Measurements from ENCODE around the gene BGN.

The BGN gene

DNA sequence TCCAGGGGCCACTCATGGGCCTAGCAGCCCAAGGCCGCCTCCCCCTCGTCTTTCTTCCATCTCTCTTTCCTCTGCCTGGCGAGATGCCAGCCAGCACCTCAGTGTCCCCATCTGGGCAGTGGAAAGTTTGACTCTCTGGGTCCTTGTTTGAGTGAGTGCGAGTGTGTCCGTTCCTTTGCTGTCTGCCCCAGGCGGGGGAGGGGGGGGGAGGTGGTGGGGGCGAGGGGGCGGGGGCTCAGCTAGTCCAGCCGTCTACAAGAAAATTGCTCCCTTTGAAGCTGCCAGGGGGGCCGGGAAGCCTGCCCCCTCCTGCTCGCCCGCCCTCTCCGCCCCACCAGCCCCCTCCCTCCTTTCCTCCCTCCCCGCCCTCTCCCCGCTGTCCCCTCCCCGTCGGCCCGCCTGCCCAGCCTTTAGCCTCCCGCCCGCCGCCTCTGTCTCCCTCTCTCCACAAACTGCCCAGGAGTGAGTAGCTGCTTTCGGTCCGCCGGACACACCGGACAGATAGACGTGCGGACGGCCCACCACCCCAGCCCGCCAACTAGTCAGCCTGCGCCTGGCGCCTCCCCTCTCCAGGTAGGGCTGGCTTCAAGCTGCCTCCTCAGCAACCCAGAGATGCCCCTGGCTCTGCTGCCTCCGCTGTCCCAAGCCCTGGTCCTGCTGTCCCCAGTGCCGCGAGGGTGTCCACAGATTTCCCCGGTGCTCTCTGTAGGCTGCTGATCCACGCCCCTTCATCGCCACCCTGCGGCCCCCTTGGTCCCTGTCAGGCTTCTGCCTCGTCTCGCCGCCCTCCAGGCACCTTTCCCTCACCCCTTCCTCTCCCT lies at the start of gene BGN:
TSS of gene BGN (plus strand) at position 440 of the 821 bp plus-strand sequence. CDS start 9,652 bp downstream, outside the sequence.
- DNase-seq: no peak

DNA sequence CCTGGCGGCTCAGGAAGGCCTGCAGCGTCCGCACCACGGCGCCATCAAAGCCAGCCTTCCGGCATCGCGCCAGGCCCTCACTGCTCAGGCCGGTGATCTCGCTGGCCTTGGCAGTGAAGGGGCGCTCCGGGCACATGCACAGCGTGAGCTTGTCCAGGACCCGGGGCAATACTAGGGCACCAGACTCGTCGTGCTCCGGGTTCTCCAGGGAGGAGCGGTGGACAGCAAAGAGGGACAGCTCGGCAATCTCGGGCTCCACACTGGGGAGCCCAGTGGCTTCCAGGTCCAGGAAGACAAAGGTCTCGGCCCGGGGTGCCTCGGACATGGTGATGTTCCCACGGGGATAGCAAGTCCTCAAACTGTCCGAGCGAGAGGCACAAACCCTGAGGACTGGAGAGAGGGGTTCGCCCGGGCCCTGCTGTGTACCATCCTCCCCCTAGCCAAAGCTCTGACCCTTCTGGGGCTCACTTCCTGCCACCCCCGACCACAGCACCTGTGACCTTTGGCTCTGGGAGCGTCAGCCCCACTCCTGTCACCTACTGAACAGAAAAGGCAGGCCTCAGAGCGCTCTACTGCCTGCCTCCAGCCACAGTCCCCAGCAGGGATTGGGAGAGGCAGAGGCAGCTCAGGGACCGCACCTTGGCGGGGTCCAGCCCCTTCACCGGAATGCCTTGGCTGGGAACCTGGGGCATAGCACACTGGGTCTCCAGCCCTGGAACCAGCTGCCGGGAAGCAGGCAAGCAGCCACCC lies 49.5 kb upstream of the BGN start:
- no peak for DNase-seq

DNA sequence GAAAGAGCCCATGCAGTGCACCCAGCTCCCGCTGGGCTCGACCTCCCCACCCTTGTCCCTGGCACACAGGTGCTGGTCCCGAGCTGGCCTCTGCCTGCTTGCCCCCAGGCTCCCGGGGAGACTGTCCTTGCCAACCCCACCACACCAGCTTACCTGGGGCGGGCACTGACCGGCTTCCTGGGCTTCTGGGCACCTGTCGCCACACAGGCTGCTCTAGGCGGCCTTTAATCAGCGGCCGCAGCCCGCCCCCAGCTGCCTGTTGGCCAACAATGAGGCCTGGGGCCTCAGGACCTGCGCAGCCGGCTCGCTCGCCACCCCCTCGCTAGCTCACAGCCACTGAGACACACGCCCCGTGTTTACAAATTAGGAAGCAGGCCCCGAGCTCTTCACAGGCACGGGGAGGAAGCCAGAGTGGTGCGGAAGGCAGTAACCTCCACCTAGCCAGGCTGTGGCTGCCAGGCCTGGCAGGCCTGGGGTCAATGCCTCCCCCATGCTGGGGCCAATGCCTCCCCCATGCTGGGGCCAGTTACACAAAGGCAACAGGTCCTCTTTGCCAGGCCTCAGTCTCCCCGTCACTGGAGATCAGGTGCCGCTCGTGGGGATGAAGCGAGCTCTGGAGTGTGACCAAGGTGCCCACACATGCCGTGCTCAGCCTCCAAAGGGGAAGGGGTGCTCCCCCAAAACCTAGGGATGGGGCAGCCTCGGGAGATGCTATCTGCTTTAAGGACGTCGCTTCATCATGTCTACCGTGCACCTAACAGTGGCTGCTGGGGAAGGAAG lies 48.7 kb upstream of the BGN start, which contains the start of gene TREX2:
TSS of gene TREX2 (minus strand) at position 201 of the 780 bp plus-strand sequence. CDS start 626 bp downstream, outside the sequence.
- no peak for DNase-seq

DNA sequence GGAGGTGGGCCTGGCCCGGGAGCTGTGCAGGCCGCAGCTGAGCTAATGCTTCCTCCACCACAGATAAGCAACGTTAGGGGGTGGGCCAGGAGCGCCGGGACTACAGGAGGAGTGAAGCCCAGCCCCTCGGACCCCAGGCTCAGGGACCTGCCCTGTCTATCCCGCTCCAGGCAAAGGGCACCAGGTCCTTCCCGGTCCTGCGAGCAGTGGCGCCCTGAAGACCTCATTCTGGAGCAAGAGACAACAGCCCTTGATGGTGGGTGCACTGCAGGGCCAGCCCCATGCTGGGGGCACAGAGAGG lies 48.2 kb upstream of the BGN start:
- DNase-seq: no peak

DNA sequence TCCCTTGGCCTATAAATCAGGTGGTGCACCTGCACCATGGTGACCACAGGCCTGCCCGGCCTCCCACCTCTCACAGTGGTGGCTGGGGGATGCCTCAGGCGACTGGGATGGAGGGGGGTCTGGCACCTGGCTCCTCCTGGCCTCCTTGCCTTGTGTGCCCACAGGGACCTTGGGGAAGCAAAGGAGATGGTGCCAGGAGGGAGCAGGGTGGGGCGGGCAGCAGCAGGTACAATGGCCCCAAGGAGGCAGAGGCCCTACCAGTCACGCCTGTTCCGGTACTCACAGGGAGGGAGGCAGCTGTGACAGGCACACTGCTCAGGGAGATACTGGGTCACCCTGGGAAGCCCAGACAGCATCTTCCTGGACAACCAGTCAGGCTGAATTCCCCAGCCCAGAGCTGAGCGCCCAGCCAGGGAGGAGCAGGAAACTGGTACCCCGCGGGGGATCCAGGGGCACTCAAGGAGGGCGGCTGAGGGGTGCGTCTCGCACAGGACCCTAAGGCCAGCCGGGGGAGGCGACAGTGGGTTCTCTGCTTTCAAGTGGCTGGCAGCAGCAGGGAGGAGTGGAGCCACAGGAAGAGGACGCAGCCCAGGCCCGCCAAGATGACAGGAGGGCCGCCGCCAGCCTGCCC lies 47.7 kb upstream of the BGN start:
- DNase-seq: no peak

DNA sequence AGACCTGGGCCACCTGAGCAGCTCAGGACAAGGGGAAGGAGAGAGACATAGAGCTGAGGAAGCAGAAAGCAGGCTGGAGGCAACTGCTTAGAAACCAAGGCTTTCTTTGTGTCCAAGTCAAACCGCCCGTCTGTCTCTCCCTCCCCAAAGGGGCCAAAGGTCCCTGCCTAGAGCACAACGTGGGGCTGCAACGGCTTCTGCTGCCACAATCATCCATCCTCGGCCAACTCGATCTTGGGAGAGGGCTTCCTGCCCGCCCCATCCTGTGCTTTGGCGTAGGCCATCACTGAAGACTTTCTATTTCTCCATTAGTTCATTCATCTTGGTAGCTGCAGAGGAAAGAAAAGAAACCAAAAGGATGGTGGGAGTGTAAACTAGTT lies 47.2 kb upstream of the BGN start:
- no peak for DNase-seq

DNA sequence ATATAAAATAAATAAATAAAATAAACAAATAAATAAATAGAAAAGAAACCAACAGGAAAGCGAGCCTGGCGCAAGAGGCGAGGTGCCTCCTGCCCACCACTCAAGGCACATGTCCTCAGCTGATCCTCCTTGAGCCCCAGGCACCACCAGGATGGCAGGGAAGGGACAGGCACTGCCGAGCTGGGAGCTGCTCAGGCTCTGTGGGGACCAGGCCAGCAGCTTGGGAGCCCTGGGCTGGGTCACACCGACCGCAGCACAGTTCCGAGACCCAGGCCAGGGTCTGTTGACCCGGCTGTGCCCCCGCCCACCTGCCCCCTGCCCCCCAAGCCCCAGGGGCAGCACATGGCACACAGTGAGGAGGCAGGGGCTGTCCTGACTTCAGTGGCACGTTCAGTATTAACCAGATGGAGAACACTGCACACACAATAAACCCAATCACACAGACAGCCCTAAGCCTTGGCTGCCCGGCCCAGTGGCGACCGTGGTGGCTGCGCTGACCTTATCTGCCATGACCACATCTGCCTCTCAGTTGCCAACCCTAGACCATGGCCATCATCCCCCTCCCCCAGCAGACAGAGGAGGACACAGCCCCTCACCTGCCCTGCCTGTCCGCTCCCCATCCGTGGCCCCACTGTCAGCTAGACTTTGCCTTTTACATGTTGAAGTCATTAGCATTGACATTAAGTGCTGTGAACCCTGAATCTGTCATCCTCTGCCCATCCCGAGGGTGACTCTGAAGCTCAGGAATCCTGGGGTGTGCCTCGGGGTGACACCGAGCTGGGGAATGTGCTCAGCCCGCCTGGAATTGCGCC lies 46.0 kb upstream of the BGN start:
- DNase-seq: no peak

DNA sequence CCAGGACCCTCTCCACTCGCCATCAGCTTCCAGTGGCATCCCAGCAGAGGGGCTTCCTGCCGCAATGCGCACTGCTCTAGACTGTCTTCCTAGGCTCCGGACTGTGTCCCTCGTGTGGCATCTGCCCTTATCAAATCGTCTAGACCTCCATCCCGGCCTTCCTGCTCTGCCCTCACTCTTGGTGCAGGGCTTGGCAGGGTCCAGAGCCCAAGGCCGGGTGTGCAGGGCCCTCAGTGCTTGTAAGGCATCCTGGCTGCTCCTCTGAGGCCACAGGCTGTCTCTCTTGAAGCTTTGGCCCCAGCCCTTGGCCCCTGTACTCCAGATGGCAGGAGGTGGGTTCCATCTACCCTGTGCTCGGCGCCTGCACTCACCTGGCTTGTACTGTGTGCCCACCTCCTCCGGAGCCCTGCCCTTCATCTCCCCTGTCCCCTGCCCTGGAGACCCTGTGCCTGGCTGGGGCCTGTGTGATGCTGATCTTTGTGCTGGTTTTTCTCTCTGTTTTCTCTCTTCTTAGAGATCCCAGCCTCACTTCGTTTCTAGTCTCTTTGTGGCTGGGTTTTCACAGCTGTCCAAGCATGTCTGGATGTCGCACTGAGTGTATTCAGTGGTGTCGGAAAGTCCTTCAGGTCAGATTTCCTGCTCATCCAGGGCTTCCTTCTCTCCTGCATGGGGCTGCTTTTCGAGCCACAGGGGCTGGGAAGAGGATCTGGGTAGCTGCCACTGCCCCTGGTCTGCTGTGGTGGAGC lies 45.2 kb upstream of the BGN start:
- DNase-seq: no peak

DNA sequence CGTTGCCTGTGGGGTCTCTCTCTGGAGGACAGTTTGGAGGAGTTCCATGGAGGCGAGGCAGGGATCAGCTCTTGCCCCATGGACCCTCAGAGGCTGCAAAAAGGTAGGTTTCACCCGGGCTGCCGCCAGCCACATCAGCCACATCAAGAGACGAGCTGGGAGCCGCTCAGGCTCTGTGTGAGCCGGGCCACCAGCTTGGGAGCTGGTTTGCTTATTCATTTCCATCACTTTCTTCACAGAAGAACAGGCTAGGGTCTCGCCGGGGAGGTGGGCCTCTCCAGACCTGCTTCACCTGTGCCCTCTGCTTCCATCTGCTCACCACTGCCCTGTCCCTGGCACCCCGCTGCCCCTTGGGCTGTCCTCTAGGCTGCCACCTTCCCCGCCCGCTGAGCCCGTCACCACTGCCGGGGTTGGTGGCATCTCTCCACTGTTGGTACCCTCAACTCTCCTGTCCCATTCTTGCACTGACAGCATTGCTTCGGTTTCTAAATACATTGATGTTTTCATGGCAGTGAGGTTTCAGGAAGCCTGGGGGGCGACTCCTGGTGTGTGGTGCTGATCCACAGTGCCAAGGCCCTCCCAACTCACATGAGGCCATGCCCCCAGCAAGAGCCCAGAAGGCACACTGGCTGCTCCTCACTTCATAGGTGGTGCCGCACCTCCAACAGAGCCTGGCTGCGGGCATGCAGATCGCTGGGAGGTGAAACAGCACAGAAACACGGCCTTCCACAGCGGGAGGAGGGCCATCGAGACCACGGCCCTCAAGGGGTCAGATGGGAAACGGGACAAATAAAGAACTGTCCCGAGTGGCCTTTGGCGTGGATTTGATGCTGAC lies 44.4 kb upstream of the BGN start:
- no peak for DNase-seq

DNA sequence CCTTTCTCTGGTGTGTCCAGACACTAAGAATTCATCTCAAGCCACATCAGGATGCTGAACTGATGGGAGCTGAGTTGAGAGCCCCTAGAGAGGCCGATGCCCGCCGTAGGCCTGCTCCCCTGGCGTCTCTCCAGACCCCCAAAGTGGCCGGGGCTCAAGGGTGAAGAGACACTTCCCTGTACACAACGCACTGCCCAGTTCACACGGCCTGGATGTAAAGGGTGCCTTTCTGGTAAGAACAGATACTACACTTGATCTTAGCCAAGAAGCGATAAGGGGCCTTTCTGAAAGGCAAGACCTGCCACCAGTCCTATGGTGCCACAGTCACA lies 43.9 kb upstream of the BGN start:
- DNase-seq: no peak

DNA sequence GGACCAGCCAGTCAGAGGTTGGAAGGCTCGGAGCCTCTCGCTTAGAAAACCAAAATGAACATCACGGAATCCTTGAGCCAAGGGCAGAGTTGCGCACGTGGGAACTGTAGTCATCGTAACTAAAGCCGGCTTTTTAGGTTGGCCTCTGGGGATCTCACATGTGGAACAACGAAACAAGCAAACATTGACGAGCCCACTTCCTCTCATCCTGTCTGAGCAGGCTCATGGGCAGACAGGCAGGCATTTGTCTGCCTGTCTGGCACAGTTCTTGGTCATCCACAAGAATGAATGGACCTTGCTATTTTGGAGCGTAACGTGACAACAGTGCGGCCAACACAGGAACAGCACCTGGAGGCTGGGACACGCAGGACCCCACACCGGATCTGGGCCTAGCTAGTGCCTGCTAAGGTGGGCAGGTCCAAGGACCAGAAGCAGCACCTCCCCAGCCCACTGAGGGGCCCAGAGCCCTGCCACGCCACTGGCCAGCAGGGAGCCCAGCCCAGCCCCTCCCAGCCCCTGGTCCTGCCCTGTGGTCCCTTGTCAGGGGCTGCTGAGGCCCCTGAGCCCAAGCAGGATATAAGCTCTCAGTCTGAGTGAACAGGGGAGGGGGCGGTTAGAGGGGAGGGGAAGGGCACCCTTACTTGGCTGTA lies 39.8 kb upstream of the BGN start:
- DNase-seq: no peak

DNA sequence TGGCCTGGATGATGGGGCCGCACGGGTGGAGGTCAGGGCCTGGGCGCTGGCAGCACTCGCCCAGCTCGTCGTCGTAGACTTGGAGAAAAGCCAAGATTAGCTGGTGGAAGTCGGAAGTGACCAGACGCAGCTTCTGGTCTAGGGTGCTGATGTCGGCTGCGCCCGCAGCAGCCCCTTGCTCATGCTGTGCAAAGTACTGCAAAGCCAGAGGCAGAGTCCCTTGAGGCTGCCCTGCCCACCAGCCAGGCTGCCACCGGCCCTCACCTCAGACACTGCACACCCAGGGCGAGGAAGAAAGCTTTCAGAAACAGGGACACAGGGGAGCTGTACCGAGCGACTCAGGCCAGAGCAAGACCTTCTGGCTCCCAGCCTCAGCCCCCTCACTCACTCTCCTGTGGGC lies 39.2 kb upstream of the BGN start:
- no peak for DNase-seq

DNA sequence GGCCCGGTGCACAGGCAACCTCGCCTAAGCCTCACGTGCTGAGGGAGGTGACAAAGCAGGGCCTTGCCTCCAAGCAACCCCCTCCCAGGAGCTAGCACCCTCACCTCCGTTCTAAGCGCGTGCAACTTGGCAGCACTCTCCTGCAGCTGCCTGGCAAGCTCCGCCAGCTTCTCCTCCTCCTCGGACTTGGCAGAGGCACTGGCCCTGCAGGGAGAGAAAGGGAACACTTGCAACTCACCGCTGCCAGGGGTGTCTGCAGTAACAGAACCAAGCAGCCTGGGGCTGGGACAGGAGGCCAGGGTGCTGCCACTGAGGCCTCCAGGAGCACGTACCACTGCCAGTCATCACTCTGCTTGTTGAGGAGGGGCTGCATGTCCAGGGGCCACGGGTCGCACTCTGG lies 38.6 kb upstream of the BGN start:
- DNase-seq: no peak

DNA sequence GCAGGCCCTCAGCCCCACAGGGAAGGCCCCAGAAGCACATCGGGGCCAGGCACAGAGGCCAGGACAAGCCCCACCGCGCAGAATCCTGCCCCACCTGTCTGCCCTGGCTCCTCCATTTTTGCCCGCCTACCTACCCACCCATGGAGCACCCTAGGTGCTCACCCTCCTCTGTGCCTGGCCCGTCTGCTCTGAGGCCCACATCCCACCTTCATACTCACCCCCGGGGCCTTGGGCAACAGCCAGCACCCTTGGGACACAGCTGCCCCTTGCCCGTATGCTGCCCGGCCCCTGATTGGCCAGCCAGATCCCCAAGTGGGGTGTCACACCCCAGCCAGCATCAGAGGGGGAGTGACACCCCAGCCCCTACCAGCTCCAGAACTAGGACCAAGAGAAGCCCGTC lies 38.1 kb upstream of the BGN start:
- no peak for DNase-seq

DNA sequence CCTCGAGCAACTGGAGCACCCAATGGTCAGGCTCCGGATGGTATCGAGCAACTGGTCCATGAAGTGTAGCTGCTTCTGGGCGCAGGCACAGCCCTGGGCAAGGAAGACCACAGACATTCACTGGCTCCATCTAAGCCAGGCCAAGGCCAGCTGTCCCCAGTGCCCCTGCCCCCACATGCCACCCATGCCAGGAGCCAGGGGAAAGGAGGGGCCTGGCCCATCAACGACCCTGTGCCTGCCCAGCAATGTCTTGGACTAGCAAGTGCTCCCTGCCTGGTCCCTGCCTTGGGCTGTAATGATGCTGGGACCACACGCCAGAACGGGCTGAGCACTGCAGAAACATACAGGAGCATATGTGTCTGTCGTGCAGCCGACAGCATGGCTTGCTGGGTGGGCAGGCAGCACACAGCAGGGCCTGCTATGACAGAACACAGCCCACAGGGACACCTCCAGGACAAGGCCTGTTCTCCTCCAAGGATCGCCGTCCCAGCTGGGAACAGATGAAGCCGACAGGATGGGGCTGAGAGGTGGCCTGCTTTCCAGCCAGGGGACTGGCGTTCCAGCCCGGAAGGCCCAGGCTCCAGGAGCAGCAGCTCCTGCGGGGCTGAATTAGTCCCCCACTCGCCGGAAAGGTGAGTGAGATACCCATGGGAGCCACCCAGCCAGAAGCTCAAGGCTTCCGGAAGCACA lies 37.5 kb upstream of the BGN start:
- no peak for DNase-seq

DNA sequence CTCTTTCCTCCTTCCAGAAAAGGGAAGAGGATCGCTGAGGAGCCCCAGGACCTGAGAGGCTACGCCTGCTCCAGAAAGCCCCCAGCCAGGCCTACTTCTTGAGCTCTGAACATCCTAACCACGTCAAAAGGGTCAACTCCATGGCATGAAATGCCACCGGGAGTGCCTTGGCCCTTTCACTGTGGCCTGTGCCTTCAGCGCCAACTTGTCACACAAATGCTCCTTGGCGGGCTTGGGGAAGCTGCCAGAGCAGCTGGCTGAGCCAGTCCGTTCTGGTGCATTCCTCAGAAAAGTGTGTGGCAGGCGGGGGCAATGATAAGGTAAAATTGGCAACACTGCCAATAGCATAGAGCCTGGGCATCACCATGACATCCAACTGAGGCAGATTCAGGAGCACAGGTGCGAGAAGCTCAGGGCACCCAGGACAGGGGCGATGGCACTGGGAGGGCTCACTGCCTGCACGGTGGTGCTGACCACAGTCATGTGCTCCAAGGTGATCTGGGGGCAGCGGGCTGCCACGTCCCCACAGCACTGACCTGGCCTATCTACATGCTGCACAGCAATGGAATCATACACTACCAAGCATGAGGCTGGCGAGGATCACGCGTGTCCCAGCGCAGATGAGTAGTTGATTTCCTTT lies 36.8 kb upstream of the BGN start:
- DNase-seq: no peak

DNA sequence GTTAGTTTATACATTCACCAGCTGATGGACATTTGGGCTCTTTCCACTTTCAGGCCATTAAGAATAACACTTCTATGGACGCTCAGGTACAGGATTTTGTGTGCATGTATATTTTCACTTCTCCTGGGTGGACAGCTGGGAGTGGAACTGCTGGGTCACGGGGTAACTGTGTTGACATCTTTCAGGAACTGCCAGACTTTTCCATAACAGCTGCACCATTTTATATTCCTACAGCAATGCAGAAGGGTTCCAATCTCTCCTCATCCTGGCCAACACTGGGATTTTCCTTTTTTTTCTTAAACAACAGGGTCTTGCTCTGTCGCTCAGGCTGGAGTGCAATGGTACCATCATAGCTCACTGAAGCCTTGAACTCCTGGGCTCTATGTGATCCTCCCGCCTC lies 36.3 kb upstream of the BGN start:
- DNase-seq: no peak

DNA sequence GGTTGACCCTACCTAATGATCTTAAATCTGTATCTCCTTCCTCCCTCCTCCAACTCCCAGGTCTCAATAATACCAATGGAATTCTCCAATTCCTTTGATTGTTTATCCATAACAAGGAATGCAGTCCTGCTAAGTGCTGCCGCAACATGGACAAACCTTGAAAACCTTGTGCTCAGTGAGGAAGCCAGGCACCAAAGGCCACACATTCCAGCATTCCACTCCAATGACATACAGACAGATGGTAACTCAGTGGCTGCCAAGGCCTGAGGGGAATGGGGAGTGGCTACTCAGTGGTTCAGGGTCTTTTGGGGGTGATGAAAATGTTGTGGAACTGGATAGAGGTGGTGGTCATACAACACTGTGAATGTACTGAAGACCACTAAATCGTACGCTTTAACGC lies 34.8 kb upstream of the BGN start:
- DNase-seq: no peak

DNA sequence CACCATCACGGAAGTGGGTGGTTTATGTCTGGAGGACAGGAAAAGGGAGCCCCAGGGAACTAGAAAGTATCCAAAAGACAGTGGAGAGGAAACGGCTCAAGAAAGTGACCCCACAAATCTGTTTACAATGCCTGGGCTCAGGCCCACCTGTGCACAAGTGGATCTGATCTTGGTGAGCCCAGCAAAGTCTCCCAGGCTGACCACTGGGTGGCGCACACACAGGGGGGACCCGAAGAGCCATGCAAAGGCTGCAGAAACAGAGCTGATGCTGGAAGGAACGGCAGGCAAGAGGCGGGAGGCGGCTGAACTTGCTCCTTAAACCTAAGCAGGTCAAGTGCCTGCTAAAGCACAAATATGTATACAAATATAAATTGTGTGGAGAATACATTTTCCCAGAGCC lies 34.0 kb upstream of the BGN start:
- peak; percentile 23 to 51 for DNase-seq

All from stimulated activated CD4-positive, alpha-beta T cell treated with anti-CD3 and anti-CD28 coated beads, Interleukin-2, amount 100 ng/mL, for 48 hours (primary cell).